KOPT-K1 (cell line): ENCODE data around the gene RIC8A.
"Not testable (repeated sequence)": the region's sequence is repeated elsewhere in the genome, so short reads cannot be mapped to it uniquely, and the experiment has no call there.

ENCODE experiments used
- H3K27ac ChIP-seq: fragments of 200-600 bp; sonication (generic); 2 replicates; pipeline ENCODE4 v1.5.1; 2016; ENCODE audit warnings: antibody characterized with exemption, mild to moderate bottlenecking, low read depth, low read length; ENCODE audit not compliant: poor library complexity, severe bottlenecking
- H3K36me3 ChIP-seq: fragments of 200-600 bp; sonication (generic); 2 replicates; pipeline ENCODE4 v1.5.1; 2017; ENCODE audit warnings: antibody characterized with exemption, mild to moderate bottlenecking, low read length, moderate library complexity; ENCODE audit not compliant: insufficient read depth
- H3K9me3 ChIP-seq: fragments of 200-600 bp; sonication (generic); 2 replicates; pipeline ENCODE4 v1.5.1; 2017; ENCODE audit warnings: antibody characterized with exemption, low read length, mild to moderate bottlenecking; ENCODE audit not compliant: insufficient read depth, poor library complexity, severe bottlenecking

The RIC8A gene

GRCh38 chr11:207208-207862, at the start of gene RIC8A, which contains the start of gene BET1L:
RIC8A (plus strand) TSS chr11:207708; CDS start chr11:208855, 1,147 bp downstream.
BET1L (minus strand) TSS chr11:207399; CDS start chr11:207321, 78 bp downstream.
- Histone ChIP-seq H3K36me3 (peaks cover 60% of the 10 kb centered on the region), H3K27ac (peak within 1 kb of the TSS; percentile 97), H3K9me3 (no peaks in the 10 kb centered on the region)

GRCh38 chr11:180242-180641, 27.3 kb upstream of the RIC8A start:
- not testable (repeated sequence) for H3K27ac ChIP-seq, H3K36me3 ChIP-seq, H3K9me3 ChIP-seq

- H3K27ac ChIP-seq, H3K9me3 ChIP-seq, H3K36me3 ChIP-seq: not testable (repeated sequence)
Measured at GRCh38 chr11:189200-189783, 18.2 kb upstream of the RIC8A start.

- H3K27ac ChIP-seq, H3K9me3 ChIP-seq, H3K36me3 ChIP-seq: not testable (repeated sequence)
Measured at GRCh38 chr11:189843-190311, 17.6 kb upstream of the RIC8A start.

- not testable (repeated sequence) for H3K27ac ChIP-seq, H3K9me3 ChIP-seq, H3K36me3 ChIP-seq
Measured at GRCh38 chr11:190546-190945, 17.0 kb upstream of the RIC8A start.

GRCh38 chr11:191490-192478, 15.7 kb upstream of the RIC8A start:
- not testable (repeated sequence) for H3K9me3 ChIP-seq, H3K27ac ChIP-seq, H3K36me3 ChIP-seq

GRCh38 chr11:192674-193128, 14.8 kb upstream of the RIC8A start, which contains the start of gene SCGB1C1:
SCGB1C1 (plus strand) TSS chr11:193078; CDS start chr11:193100, 22 bp downstream.
- H3K27ac ChIP-seq, H3K9me3 ChIP-seq, H3K36me3 ChIP-seq: not testable (repeated sequence)

GRCh38 chr11:193481-193880, 14.0 kb upstream of the RIC8A start:
- H3K36me3 ChIP-seq, H3K9me3 ChIP-seq, H3K27ac ChIP-seq: not testable (repeated sequence)

- no peak overlapping the region for H3K27ac ChIP-seq
- no peaks in the 10 kb centered on the region for H3K9me3 ChIP-seq
- H3K36me3 ChIP-seq = no peaks in the 10 kb centered on the region; the same call in 1 of the 2 replicates
Measured at GRCh38 chr11:196786-197731, 10.4 kb upstream of the RIC8A start.

GRCh38 chr11:197741-198235, 9.7 kb upstream of the RIC8A start:
- Histone ChIP-seq H3K36me3 (peaks cover under 1% of the 10 kb centered on the region; the same call in 1 of the 2 replicates), H3K9me3 (no peaks in the 10 kb centered on the region), H3K27ac (no peak overlapping the region)

GRCh38 chr11:198236-198806, 9.2 kb upstream of the RIC8A start:
- Histone ChIP-seq H3K36me3 (peaks cover 6% of the 10 kb centered on the region; the same call in 1 of the 2 replicates), H3K27ac (no peak overlapping the region), H3K9me3 (no peaks in the 10 kb centered on the region)

GRCh38 chr11:199004-199581, 8.4 kb upstream of the RIC8A start:
- Histone ChIP-seq H3K9me3 (no peaks in the 10 kb centered on the region), H3K36me3 (peaks cover 13% of the 10 kb centered on the region; the same call in 1 of the 2 replicates), H3K27ac (no peak overlapping the region)

GRCh38 chr11:199782-200181, 7.7 kb upstream of the RIC8A start:
- H3K9me3 ChIP-seq = no peaks in the 10 kb centered on the region
- peaks cover 20% of the 10 kb centered on the region; the same call in 1 of the 2 replicates for H3K36me3 ChIP-seq
- no peak overlapping the region for H3K27ac ChIP-seq
